GM21786 (cell line): Measurements from ENCODE around the gene KCTD3.

Experiments
- ATAC-seq: cut with Tn5 transposase; IDR thresholded peaks from one replicate; pipeline ENCODE4 v1.9.1; 2021; ENCODE audit not compliant: unreplicated experiment

KCTD3 gene

DNA sequence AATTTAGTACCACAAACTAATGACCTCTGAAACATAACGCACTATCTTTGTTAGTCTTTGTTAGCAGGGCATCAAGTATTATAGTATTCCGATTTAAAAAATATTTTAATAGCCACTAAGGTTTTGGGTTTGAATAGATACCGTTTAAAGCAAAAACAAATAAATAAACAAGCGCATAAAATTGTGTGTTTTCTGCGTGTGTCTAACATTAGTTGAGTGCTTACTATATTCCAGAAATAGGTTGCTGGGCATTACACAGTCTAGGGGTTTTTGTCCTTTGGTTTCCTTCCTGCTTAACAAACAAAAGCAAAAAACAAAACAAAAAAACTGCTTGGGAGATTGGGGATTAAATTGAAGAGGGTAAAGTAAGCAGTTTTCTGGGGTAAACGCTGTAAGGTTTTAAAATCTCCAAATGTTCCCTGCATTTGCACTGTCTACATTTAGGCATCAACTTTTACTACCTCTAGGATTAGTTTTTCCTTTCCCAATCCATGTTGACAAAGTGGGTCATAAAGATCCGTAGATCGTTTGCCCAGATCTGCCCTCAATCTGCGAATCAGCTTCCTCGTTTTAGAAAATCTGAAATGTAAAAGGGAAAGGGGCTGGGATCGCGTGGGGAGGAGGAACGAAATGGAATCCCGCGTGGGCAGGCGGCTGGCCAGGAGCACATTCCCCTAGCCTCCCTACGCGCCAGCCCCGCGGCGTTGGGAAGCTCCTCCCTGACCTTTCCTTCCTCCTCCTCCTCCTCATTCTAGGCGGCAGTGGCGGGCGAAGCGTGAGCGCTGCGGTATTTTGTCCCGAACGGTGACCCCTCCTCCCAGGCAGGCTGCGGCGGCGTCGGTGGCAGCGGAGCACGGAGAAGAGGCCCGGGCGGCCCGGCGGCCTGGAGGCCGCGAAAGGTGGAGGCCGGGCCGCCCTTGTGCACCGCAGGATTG lies at the start of gene KCTD3:
Gene KCTD3 (plus strand): TSS at position 749 of the 935 bp plus-strand sequence. CDS start 382 bp downstream, outside the sequence.
- peak; percentile 63 for ATAC-seq

DNA sequence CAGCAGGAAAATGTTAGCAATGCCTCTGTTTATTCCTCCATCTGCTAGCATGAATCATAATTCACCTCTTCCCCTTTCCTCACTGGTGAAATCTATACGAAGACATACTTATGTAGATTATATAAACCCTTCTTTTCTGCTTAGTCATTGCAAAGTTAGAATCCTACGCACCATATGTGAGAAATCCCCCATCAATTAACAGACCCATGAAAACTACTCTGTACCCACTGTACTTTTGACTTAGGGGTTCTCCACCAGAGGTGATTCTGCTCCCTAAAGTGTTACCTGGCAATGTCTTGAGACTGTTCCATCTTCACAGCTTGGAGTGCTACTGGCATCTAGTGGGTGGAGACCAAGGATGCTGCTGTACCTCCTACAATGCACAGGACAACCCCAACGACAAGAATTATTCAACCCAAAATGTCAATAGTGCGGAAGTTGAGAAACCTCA lies 49.6 kb upstream of the KCTD3 start:
- ATAC-seq, result no peak

DNA sequence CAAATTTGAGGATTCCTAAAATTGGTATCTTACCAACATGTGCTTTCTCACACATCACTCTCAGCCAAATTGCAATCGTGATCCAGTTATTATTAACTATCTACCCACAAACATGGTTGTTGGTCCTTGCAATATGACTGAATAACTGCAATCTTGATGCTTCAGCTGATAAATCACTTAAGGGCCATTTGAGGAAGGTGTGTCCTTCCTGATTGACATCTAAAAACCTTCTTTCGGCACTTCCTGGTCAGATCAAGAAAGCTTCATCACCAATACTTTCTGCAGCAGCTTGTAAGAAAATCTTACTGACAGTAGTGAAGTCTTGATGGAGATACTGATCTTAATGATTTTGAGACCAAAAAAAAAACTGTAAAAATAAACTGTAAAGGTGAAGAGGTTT lies 48.5 kb upstream of the KCTD3 start:
- no peak for ATAC-seq

DNA sequence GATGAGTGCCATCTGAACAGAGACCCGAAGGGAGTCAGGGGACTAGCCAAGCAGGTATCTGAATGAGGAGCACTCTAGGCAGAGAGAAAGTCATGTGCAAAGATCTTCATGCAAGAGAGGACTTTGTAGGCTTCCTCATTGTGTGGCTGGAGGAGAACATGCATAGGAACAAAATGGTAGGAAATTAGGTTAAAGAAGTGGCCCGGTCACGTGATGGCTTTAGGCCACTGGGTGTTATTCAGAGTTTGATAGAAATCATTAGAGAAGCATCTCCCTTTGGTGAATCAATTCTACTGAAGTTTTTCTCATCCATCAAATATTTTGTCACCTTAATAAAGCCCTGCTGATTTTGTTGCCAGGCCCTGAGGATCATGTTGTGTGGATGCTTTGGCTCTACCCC lies 45.8 kb upstream of the KCTD3 start:
- ATAC-seq, result no peak

DNA sequence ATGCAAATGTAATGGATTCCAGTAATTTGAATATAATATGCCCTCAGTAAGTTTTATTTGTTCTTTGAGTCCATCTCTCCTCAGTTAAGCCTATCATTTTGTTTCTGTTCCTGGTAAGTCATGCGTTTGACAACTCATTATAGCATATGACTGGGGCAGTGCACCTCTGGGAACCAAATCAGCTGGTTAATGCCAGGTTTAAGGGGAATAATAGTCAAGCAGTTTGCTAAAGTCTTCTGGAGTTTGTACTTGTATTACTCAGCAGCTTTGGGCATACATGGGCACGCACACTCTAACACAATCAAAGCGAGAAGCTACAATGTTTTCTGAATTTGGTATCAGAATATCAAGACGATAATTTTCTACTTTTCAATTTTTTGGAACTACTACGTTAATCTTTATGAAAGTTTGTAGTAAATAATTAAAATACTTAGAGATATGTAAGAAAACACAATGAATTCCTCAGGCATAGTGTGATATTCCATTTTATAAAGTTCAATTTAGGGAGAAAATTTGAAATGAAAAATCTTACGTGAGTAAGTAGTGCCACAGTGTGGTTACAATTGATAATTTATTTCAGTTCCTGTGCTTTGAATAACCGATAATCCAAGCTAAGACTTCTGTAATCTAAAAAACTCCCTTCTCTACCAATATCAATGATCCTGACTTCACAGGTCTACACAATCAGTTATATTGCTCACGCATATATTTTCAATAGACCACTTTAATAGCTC lies 43.8 kb upstream of the KCTD3 start:
- ATAC-seq, result no peak

DNA sequence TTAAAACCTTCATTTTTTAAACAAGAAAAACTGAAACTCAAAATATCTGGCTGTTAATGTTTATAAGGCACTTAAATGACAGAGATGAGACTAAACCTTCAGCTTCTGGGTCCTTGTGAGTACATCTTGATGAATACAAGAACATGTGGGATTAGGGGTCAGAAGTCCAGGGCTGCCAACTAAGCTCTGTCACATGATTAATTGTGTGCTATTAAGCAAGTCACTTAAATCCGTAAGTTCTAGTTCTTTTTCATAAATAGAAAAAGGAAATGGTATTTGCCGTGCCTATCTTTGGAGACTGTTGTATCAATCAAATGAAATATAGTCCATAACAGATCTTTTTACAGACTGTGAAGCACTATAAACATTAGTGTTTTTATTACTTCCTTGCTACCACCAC lies 43.2 kb upstream of the KCTD3 start:
- ATAC-seq, result no peak

DNA sequence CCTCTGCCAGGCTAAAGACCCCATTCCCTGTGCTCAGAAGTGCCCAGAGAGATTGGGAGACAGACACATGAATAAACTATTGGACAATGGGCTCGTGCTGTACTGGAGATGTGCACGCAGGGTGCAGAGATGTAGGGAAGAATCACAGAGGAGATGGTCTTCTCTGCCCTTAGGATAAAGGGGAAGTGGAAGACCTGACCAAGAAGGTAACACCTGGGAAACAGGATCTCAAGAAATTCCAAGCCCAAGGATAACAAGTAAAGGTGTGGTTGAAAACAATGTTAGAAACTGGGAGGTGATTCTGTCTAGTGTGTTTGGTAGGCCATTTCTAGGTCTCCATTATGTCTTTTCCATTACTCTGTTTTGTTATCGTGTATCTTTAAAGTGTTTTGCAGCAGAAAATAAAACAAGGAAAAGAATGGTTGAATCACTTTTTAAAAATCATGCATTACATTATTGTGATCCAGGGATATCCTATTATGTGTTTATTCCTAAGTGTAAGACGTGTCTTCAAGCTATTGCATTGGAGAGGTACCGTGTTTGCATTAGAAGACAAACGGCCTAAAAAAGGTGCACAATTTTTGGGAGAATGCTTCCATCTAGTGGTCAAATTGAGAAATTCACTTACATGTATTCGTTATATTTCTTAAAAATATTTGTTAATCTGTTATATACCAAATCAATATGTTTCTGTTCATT lies 40.8 kb upstream of the KCTD3 start:
- ATAC-seq, result peak; percentile 65

DNA sequence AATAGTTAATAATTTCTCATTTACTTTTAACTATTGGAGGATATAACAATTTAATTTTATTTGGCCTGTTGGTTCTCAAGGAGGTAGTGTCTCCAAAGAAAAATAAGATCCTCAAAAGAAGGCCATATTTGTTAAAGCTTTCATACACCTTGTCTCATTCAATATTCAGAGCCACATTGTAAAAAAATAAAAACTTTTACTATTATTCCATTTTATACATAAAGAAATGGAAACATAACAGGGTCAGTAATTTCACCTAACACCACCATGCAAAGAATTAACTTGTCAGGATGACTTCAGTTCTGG lies 40.3 kb upstream of the KCTD3 start:
- ATAC-seq, result no peak

DNA sequence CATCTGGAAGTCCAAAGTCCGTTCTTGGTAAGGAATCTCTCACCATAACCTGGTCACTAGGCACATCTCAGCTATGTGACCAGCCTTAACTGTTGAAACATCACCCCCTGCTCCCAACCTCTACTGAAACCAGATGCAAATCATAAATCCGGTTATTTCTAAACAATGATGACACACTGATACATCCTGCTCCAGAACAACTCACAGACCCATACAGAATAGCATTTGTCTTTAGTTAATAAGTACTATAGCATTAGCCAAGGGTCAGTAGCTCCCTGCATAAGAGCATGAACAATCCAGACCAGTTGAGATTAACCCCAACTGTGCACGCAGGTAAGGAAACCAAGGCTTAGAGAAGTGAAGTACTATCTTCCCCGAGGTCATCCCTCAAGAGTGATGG lies 38.0 kb upstream of the KCTD3 start:
- ATAC-seq, result no peak

DNA sequence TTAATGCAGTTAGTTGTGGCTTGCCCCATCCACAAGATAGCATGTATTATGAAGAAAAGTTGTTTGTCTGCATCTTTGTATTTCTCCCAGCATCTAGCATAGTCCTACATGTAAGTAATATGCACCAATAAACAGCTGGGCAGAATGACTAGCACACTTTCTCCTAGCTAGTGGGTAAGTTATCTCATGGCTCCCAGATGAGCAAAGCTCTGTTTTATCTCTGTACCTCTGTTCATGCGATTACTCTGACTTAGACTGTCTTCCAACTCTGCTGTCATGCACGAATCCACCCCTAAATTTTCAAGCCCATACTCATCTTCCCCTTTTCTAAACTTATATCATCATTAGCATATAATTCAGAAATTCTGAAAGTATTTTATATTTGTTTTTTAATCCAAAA lies 37.5 kb upstream of the KCTD3 start:
- no peak for ATAC-seq

DNA sequence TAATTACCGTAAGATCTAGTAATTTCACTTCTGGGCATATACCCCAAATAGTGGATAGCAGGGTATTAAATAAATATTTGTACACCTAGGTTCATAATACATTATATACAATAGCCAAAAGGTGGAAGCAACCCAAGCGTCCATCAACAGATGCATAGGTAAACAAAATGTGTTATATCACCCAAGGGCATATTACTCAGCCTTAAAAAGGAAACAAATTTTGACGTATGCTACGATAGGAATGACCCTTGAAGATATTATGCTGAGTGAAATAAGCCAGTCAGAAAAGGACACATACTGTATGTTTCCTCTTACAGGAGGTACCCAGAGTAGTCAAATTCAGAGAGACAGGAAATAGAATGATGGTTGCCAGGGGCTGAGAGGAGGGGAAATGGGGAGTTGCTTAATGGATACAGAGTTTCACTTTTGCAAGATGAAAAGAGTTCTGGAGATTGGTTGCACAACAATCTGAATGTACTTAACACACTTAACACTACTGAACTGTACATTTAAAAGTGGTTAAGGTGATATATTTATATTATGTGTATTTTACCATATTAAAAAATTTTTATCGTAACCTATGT lies 36.6 kb upstream of the KCTD3 start:
- no peak for ATAC-seq

DNA sequence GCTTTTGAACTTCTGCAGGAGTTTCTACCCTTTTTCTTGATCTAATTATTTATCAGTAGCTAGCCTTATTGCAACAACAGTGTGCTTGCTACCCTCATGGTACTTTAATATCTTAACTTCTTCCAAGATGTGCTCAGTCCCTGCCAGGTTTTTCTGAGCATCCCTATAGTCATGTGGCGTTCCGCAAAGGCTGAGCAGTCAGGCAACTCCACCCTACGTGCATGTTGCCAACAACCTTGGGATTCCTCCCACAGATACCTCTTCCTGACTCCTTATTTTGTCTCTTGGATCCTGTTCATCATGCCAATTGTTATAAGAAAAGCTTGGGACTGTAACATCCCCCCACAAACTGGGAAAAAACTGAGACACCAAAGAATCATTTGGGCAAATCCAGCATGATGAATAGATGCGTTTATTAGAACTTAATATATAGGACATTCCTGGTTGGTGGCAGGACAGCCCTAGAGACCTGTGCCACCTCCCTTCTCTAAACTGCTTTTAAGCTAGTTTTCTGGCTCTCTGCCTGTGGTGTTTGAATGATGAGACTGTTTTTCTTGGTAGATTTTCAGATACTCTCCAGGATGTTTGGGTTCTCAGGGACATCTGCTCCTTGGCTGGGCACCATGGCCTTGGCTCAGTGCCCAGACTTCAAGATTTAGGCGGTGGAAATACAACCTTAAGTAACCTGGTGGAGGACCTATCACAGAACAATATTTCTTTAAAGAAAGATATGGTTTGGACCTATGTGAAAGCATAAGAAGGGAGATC lies 27.1 kb upstream of the KCTD3 start:
- no peak for ATAC-seq

DNA sequence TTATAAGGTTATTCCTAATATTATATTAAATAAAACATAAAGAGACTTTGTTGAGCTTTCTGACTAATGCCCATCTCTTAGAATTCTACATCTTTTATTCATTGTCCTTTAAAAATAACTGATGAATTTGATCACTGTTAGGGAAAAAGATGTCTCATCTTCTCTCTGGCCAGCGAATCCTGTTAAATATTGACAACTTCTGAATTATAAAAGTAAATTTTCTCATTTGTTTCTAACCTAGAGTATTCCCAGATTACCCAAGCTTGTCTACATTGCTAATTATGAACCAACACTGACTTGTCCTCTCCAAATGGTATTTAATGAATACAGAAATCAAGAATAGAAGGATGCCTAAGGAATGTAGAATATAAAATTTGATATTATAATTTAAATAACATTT lies 24.8 kb upstream of the KCTD3 start:
- ATAC-seq, result no peak

DNA sequence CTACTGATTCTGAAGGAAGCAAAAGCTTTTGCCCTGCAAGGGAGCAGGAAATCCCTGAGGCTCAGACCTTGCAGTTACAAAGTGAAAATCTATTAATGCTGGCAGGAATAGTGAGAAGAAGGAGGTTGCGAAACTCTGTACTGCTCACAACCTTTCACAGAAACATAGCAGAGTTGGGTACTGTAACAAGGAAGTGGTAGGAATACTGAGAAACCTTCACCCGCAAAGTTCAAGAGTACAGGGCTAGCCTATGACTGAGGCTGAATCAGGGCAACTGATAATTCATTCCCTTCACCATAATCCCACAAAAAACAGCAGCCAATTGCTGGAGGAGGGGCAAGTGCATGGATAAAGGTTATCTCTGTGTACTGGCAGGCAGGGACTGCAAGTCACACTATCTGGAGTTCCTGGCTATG lies 23.9 kb upstream of the KCTD3 start:
- ATAC-seq, result peak; percentile 96

DNA sequence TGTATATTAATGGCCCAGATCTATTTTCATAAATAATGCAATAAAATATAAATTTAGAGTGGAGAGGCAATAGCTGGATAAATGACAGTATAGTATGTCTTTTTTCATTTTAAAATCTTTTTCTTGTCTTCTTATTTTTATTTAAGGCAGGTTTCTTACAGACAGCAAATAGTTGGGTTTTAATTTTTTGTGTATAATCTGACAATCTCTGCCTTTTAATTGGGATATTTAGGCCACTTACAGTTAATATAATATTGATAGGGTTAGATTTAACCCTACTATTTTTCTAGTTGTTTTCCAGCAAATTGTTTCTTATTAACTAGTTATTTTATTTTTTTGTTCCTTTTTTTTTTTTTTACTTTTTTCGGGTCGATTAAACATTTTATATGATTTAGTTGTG lies 23.3 kb upstream of the KCTD3 start:
- ATAC-seq, result no peak

DNA sequence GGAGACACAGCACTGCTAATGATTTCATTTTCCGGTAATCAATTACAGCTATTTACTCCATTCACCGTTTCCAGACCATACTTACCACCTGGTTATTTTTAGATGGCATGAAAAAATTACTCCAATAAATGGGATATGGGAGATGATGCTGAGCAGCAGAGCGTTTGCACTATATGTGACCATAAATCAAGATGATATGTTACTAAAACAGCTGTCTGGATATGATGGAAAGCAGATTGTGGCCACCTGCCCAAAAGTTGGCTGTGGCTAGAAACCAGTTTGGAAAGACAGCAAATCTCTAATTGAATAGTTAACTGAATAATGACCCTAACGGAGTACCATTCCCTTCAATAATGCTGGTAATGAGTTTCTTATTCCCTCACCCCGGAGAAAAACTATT lies 22.5 kb upstream of the KCTD3 start:
- ATAC-seq, result no peak

DNA sequence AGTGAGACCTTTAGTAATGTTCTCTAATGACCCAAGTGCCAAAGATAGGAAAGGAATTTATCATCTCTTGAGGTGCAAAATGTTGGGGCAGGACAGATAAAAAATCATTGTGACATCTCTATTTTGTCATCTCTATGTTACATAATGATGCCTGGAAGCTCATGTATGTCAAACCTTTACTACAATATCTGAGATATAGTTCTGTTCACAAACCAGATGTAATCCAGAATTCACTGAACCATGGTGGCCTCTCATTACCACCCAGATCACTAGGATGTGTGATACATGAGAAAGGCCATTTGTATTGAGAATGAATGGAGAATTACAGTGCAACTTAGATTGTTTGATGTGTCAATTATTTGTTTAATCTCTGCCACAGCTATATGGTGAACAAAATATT lies 22.0 kb upstream of the KCTD3 start:
- no peak for ATAC-seq

DNA sequence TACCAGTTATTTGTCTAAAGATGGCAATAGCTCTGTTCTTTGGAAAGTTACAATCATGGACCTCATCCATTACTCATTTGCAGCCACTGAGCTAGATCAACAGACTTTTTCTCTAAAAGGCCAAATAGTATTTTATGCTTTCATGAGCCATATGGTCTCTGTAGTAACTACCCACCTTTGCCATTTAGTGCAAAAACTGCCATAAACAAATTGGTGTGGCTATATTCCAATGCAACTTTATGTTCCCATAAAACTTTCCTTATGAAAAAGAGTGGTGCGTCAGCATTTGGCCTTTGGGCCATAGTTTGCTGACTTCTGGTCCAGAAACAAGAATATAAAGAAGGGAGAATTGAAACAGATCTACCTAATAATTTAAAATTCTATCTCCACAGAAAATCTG lies 20.1 kb upstream of the KCTD3 start:
- no peak for ATAC-seq

DNA sequence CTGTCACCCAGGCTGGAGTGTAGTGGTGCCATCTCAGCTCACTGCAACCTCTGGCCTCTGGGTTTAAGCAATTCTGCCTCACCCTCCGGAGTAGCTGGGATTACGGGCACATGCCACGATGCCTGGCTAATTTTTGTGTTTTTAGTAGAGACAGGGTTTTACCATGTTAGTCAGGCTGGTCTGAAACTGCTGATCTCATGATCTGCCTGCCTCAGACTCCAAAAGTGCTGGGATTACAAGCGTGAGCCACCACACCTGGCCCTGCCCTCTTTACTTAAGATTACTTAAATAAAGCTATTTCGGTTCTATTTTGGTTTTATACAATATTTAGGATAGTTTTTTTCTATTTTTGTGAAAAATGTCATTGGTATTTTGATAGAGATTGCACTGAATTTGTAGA lies 15.3 kb upstream of the KCTD3 start:
- ATAC-seq, result no peak

DNA sequence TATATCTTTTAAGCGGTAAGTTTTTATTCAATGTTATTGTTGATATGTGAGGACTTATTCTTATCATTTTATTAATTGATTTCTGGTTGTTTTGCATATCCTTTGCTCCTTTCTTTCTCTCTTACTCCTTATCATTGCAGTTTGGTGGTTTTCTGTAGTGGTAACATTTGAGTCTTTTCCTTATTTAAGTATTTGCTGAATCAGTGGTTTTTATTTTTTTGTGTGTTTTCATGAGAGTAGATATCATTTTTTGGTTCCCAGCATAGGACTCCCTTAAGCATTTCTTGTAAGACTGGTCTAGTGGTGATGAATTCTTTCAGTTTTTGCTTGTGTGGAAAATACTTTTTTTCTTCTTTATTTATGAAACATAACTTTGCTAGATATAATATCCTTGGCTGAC lies 12.2 kb upstream of the KCTD3 start:
- ATAC-seq, result no peak

DNA sequence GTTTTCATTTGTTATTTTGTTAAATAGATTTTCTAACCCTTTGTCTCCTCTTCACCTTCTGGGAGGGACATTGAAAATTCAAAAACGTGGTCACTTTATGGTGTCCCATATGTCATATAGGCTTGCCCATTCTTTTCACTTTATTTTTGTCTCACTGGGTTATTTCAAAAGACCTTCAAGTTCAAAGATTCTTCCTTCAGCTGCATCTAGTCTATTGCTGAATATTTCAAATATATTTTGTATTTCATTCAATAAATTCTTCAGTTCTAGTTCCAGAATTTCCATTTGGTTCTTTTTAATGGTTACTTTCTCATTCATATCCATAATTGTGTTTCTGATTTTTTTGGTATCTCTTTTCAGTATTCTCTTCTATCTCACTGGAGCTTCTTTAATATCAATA lies 11.6 kb upstream of the KCTD3 start:
- no peak for ATAC-seq
